ENCODE results near the gene FBXL14. TPM values are rescaled to one million over a fixed set of nuclear protein-coding genes. Genes with fewer than 3 reads are reported as not detected.
A peak's percentile ranks its signal among the peaks of the same experiment; 100 is the strongest.

The FBXL14 gene, protein sequence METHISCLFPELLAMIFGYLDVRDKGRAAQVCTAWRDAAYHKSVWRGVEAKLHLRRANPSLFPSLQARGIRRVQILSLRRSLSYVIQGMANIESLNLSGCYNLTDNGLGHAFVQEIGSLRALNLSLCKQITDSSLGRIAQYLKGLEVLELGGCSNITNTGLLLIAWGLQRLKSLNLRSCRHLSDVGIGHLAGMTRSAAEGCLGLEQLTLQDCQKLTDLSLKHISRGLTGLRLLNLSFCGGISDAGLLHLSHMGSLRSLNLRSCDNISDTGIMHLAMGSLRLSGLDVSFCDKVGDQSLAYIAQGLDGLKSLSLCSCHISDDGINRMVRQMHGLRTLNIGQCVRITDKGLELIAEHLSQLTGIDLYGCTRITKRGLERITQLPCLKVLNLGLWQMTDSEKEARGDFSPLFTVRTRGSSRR
- total RNA-seq, result 10 to 100 TPM; 11.5 to 15.5 TPM
- 10 to 100 TPM in 3 of 6 donors, 1 to 10 TPM in 3; 7.5 to 11.0 (median 10.0) TPM for polyA plus RNA-seq (ENCODE audit: insufficient read length in 6 of 6)
- long read RNA-seq, donor 1, result 0 reads
- long read RNA-seq, donor 2, result 0 reads
- long read RNA-seq, donor 3, result 0 reads
- long read RNA-seq, donor 4, partial matches to known transcripts, result 0 of 1 reads
- long read RNA-seq, donor 4, other reads (novel, unspliced or antisense), result 1 of 1 reads
- long read RNA-seq, donor 5, partial matches to known transcripts, result 0 of 7 reads
- long read RNA-seq, donor 5, other reads (novel, unspliced or antisense), result 7 of 7 reads
- long read RNA-seq, donor 6, result 0 reads
- long read RNA-seq, donor 7, result 0 reads
- long read RNA-seq, donor 8, result 0 reads
- long read RNA-seq, donor 9, result 0 reads
- long read RNA-seq, donor 10, partial matches to known transcripts, result 0 of 1 reads
- long read RNA-seq, donor 10, other reads (novel, unspliced or antisense), result 1 of 1 reads
- long read RNA-seq, donor 11, partial matches to known transcripts, result 0 of 1 reads
- long read RNA-seq, donor 11, other reads (novel, unspliced or antisense), result 0 of 1 reads
- long read RNA-seq, donor 12, result 0 reads

DNA sequence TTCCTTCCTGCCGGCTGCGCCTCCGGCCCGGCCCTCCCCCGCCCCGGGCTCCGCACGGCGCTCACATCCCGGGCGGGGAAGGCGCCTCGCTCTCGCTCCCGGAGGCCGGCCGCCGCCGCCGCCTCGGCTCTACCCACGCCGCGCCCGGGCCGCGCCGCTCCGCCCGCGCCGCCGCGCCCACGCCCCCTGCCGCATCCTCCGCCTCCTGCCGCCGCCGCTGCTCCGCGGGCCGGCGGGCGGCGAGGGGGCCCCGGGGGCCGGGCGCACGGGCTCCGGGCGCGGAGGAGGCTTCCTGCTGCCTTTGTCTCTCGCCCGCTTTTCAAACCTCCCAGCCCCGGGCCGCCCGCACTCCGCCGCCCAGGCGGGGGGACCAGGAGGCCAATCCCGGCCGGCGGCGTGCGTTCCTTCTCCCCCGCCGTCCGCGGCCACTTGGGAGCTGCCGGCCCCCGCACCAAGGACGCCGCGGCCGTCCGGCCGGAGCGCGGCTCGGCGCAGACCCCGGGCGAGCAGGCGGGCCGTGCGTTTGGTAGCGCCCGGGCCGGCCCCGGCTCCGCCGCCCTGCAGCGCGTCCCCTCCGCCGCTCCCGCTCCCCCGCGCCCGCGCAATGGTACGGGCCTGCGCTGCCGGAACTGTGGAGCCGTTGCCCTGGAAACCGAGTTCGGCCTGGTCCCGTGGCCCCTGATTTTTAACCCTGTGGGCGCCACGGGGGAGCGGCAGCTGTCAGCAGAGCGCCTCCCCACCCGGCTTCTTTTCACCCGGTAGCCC, at the start of gene FBXL14:
TSS of gene FBXL14 (minus strand) at position 321 of the 765 bp plus-strand sequence. CDS start 515 bp downstream, outside the sequence.
- DNase-seq, result peak; percentile 92 to 95 (median 94)
- Histone ChIP-seq H3K27me3 (no peaks in the 10 kb centered on the region), H3K36me3 (no peaks in the 10 kb centered on the region), H3K4me3 (peak within 1 kb of the TSS; percentile 73 to 81), H3K4me1 (peaks cover 22 to 53% of the 10 kb centered on the region in 2 donors), H3K27ac (peak within 1 kb of the TSS; percentile 96 to 97), H3K9me3 (no peaks in the 10 kb centered on the region)
- intact Hi-C loops (cut with DNase I), result no loop called here
- ATAC-seq, result peak; percentile 80
- TF ChIP-seq, protein P1, sequence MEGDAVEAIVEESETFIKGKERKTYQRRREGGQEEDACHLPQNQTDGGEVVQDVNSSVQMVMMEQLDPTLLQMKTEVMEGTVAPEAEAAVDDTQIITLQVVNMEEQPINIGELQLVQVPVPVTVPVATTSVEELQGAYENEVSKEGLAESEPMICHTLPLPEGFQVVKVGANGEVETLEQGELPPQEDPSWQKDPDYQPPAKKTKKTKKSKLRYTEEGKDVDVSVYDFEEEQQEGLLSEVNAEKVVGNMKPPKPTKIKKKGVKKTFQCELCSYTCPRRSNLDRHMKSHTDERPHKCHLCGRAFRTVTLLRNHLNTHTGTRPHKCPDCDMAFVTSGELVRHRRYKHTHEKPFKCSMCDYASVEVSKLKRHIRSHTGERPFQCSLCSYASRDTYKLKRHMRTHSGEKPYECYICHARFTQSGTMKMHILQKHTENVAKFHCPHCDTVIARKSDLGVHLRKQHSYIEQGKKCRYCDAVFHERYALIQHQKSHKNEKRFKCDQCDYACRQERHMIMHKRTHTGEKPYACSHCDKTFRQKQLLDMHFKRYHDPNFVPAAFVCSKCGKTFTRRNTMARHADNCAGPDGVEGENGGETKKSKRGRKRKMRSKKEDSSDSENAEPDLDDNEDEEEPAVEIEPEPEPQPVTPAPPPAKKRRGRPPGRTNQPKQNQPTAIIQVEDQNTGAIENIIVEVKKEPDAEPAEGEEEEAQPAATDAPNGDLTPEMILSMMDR (IDR thresholded peaks at IDR 0.05), result no peak

GRCh38 chr12:1643905-1644533, 49.6 kb upstream of the FBXL14 start:
- intact Hi-C loops (cut with DNase I), result loop anchor here in 1 of 2 donors (10.0 kb wide), 1 partner anchor 291 kb away; no protein-coding TSS in a partner anchor
- Histone ChIP-seq H3K9me3 (no peaks in the 10 kb centered on the region), H3K4me1 (peaks cover 0 to 22% of the 10 kb centered on the region in 2 donors), H3K36me3 (no peaks in the 10 kb centered on the region), H3K27me3 (no peaks in the 10 kb centered on the region), H3K4me3 (no peak overlapping the region), H3K27ac (no peak overlapping the region)
- ATAC-seq (no peak), DNase-seq (no peak)
- TF ChIP-seq, protein P1 (IDR thresholded peaks at IDR 0.05), result no peak

GRCh38 chr12:1643043-1643442, 48.7 kb upstream of the FBXL14 start:
- H3K4me3 ChIP-seq, result no peak overlapping the region
- H3K9me3 ChIP-seq, result no peaks in the 10 kb centered on the region
- TF ChIP-seq, protein P1 (IDR thresholded peaks at IDR 0.05), result no peak
- ATAC-seq, result no peak
- no peak overlapping the region for H3K27ac ChIP-seq
- intact Hi-C loops (cut with DNase I), result loop anchor here in 1 of 2 donors (10.0 kb wide), 1 partner anchor 292 kb away; no protein-coding TSS in a partner anchor
- peaks cover 0 to 22% of the 10 kb centered on the region in 2 donors for H3K4me1 ChIP-seq
- DNase-seq, result no peak
- H3K36me3 ChIP-seq, result no peaks in the 10 kb centered on the region
- H3K27me3 ChIP-seq, result no peaks in the 10 kb centered on the region

DNA sequence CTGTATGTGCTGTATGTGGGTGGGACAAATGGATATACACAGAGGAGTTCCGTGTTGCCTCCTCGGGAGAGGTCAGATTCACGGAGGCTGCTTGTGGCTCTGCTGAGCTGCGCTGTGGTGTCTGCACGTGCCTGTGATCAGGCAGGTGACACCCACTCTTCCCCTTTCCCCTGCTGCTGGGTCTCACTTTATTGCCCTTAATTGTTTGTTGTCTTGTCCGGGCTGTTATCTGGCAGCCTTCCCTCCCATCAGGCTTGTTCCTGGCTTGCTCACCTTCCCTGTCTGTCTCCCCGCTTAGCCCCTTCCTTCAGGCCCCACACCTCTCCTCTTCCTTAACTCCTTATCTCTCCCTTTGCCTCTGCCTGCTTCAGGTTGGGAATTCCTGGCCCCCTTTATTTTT, 48.1 kb upstream of the FBXL14 start:
- Histone ChIP-seq H3K27me3 (no peaks in the 10 kb centered on the region), H3K9me3 (no peaks in the 10 kb centered on the region), H3K4me1 (peaks cover 0 to 22% of the 10 kb centered on the region in 2 donors), H3K27ac (no peak overlapping the region), H3K36me3 (no peaks in the 10 kb centered on the region), H3K4me3 (no peak overlapping the region)
- ATAC-seq (no peak), DNase-seq (no peak)
- TF ChIP-seq, protein P1 (IDR thresholded peaks at IDR 0.05), result no peak
- intact Hi-C loops (cut with DNase I), result loop anchor here in 1 of 2 donors (10.0 kb wide), 1 partner anchor 292 kb away; no protein-coding TSS in a partner anchor

All from left lung (tissue), 14 donors.